ENCODE results near the gene ODAD4. TPM values are rescaled to one million over a fixed set of nuclear protein-coding genes. Genes with fewer than 3 reads are reported as not detected.

Gene ODAD4
- total RNA-seq, 1 experiment from 2014 or later = 0.98 TPM

DNA sequence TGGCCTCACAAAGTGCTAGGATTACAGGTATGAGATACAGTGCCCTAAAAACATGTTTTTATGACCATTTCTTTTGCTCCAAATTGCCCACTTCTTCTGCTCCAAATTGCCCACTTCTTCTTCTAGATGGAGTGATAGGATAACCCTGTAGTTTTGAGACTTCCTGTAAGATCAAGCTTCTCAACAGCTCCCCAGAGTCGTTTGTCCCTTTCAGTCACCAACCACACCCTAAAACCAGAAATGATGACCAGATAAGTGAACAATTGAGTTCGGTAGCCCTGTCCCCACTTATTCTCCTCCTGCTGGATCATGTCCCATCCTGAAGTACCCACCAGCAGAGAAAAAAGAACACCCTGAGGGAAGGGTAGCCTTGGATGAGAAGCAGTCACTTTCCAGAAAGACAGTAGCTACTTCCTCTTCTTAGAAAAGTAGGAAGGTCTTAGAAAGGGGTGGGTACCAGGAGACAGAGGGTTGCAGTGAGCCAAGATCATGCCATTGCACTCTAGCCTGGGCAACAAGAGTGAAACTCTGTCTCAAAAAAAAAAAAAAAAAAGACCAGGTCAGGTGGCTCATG is 2.5 kb downstream of the ODAD4 start:
- CTCF ChIA-PET = interaction anchor here (0.6 to 0.7 kb wide), 3 partner anchors 76 to 132 kb away, joined by 3 to 7 read pairs (median 3); no protein-coding TSS in a partner anchor
- H3K9me3 Mint-ChIP-seq (ENCODE audit: unreplicated experiment) = no peaks in the 10 kb centered on the region
- Histone ChIP-seq H3K9me3 (no peaks in the 10 kb centered on the region), H3K4me3 (ENCODE audit: low read depth, low read length) (no peak overlapping the region), H3K4me1 (peaks cover 4% of the 10 kb centered on the region; the same call in 1 of the 2 replicates), H3K27me3 (replicated peaks; ENCODE audit: control insufficient read depth, insufficient read depth, low read length) (no peaks in the 10 kb centered on the region), H3K36me3 (ENCODE audit: control insufficient read depth, insufficient read depth, low read length) (no peaks in the 10 kb centered on the region; the same call in 1 of the 2 replicates)
- no peak overlapping the region for H3K27ac Mint-ChIP-seq (ENCODE audit: unreplicated experiment)
- DNase-seq = no peak
- peaks cover 17% of the 10 kb centered on the region for H3K4me1 Mint-ChIP-seq (ENCODE audit: low read depth, unreplicated experiment)
- peaks cover 8% of the 10 kb centered on the region for H3K36me3 Mint-ChIP-seq (ENCODE audit: insufficient read depth, unreplicated experiment)
- intact Hi-C loops (cut with micrococcal nuclease; ENCODE audit: unreplicated experiment) = no loop called here
- TF ChIP-seq, protein P1, sequence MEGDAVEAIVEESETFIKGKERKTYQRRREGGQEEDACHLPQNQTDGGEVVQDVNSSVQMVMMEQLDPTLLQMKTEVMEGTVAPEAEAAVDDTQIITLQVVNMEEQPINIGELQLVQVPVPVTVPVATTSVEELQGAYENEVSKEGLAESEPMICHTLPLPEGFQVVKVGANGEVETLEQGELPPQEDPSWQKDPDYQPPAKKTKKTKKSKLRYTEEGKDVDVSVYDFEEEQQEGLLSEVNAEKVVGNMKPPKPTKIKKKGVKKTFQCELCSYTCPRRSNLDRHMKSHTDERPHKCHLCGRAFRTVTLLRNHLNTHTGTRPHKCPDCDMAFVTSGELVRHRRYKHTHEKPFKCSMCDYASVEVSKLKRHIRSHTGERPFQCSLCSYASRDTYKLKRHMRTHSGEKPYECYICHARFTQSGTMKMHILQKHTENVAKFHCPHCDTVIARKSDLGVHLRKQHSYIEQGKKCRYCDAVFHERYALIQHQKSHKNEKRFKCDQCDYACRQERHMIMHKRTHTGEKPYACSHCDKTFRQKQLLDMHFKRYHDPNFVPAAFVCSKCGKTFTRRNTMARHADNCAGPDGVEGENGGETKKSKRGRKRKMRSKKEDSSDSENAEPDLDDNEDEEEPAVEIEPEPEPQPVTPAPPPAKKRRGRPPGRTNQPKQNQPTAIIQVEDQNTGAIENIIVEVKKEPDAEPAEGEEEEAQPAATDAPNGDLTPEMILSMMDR (IDR thresholded peaks at IDR 0.05; ENCODE audit: insufficient read depth in 1 of 2, low read depth in 1 of 2, low read length in 1 of 2, severe bottlenecking in 1 of 2, unreplicated experiment in 1 of 2) = no peak
- POLR2A ChIA-PET = interaction anchor here (0.7 to 0.9 kb wide), 2 partner anchors 13 to 122 kb away, joined by 3 to 5 read pairs; no protein-coding TSS in a partner anchor
- no peaks in the 10 kb centered on the region for H3K27me3 Mint-ChIP-seq (ENCODE audit: insufficient read depth, unreplicated experiment)
- no peak overlapping the region for H3K4me3 Mint-ChIP-seq (ENCODE audit: unreplicated experiment)
- no TSS peak for BruUV-seq (replicated peaks)

DNA sequence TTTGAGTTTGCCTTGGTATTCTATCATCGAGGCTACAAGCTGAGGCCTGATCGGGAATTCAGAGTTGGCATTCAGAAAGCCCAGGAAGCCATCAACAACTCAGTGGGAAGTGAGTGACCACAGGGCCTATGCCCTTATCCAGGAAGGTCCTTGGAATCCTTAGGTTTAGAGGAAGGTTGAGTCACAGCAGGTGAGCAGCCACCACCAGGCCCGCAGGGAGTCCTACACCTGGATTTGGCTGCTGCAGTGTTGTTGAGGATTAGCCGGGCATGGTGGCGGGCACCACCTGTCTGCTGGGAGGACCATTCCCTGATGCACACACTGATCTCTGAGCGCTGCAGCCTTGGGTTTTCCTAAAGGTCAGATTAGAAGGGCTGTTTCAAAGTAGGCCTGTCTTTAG is 5.2 kb downstream of the ODAD4 start:
- no peak for DNase-seq
- Mint-ChIP-seq H3K36me3 (ENCODE audit: insufficient read depth, unreplicated experiment) (peaks cover under 1% of the 10 kb centered on the region), H3K4me1 (ENCODE audit: low read depth, unreplicated experiment) (no peaks in the 10 kb centered on the region), H3K27me3 (ENCODE audit: insufficient read depth, unreplicated experiment) (no peaks in the 10 kb centered on the region), H3K4me3 (ENCODE audit: unreplicated experiment) (no peak overlapping the region), H3K9me3 (ENCODE audit: unreplicated experiment) (no peaks in the 10 kb centered on the region), H3K27ac (ENCODE audit: unreplicated experiment) (no peak overlapping the region)
- Histone ChIP-seq H3K36me3 (ENCODE audit: control insufficient read depth, insufficient read depth, low read length) (no peaks in the 10 kb centered on the region; the same call in 1 of the 2 replicates), H3K4me1 (peaks cover 4% of the 10 kb centered on the region; the same call in 1 of the 2 replicates), H3K9me3 (no peaks in the 10 kb centered on the region), H3K4me3 (ENCODE audit: low read depth, low read length) (no peak overlapping the region), H3K27me3 (replicated peaks; ENCODE audit: control insufficient read depth, insufficient read depth, low read length) (no peaks in the 10 kb centered on the region)
- TF ChIP-seq, protein P1 (IDR thresholded peaks at IDR 0.05; ENCODE audit: insufficient read depth in 1 of 2, low read depth in 1 of 2, low read length in 1 of 2, severe bottlenecking in 1 of 2, unreplicated experiment in 1 of 2) = no peak
- ChIA-PET POLR2A (no interaction called here), CTCF (no interaction called here)
- no TSS peak for BruUV-seq (replicated peaks)
- intact Hi-C loops (cut with micrococcal nuclease; ENCODE audit: unreplicated experiment) = no loop called here

DNA sequence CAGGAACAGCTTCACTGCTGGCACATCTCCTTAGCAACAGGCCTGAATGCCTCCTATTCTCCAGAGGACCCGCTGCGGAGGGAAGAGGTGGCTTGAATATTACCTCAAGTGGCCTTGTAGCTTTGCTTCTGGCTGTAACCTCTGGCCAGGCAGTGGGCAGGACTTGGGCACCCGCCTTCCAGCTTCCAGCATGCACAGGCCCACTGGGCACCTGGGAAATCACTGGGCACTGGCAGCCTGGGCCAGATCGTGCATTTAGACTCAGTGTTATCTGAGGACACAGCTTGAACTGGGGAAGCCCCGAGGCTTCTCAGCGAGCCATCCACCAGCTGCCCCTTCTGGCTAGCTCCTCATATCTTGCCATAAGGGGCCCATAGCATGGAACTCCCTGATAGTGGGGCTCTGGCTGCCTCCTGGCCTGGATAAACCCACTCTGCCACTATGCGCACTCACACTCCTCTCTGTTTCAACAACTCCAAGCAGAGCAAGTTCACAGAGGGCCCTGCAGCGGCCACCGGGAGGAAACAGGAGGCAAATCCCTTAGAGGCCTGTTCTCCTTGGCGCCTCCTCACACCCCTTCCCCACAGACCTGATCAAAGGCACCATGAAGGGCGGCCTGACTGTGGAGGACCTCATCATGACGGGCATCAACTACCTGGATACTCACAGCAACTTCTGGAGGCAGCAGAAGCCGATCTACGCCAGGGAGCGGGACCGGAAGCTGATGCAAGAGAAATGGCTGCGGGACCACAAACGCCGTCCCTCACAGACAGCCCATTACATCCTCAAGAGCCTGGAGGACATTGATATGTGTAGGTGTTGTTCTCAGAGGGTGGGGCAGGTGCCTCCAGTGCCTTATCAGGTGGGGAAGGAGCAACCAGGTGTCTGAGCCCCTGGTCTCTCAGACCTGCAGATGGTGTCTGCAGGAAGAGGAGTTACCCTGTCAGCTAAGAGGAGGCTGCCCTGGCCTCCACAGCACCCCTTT is 7.8 kb downstream of the ODAD4 start:
- no peak for DNase-seq
- no peaks in the 10 kb centered on the region for H3K4me1 Mint-ChIP-seq (ENCODE audit: low read depth, unreplicated experiment)
- POLR2A ChIA-PET = no interaction called here
- H3K4me3 Mint-ChIP-seq (ENCODE audit: unreplicated experiment) = no peak overlapping the region
- no peaks in the 10 kb centered on the region for H3K36me3 Mint-ChIP-seq (ENCODE audit: insufficient read depth, unreplicated experiment)
- no peak overlapping the region for H3K4me3 ChIP-seq (ENCODE audit: low read depth, low read length)
- H3K4me1 ChIP-seq = peaks cover 9% of the 10 kb centered on the region
- no peaks in the 10 kb centered on the region for H3K9me3 Mint-ChIP-seq (ENCODE audit: unreplicated experiment)
- H3K36me3 ChIP-seq (ENCODE audit: control insufficient read depth, insufficient read depth, low read length) = no peaks in the 10 kb centered on the region; the same call in 1 of the 2 replicates
- intact Hi-C loops (cut with micrococcal nuclease; ENCODE audit: unreplicated experiment) = no loop called here
- no TSS peak for BruUV-seq (replicated peaks)
- H3K27me3 ChIP-seq (replicated peaks; ENCODE audit: control insufficient read depth, insufficient read depth, low read length) = no peaks in the 10 kb centered on the region
- H3K27ac Mint-ChIP-seq (ENCODE audit: unreplicated experiment) = no peak overlapping the region
- CTCF ChIA-PET = interaction anchor here (0.5 to 1.3 kb wide), 2 partner anchors 8 to 138 kb away, joined by 3 to 4 read pairs; partner anchors contain the start of gene ODAD4
- TF ChIP-seq, protein P1 (IDR thresholded peaks at IDR 0.05; ENCODE audit: insufficient read depth in 1 of 2, low read depth in 1 of 2, low read length in 1 of 2, severe bottlenecking in 1 of 2, unreplicated experiment in 1 of 2) = no peak
- H3K9me3 ChIP-seq = no peaks in the 10 kb centered on the region
- H3K27me3 Mint-ChIP-seq (ENCODE audit: insufficient read depth, unreplicated experiment) = no peaks in the 10 kb centered on the region

All from Caco-2 (cell line).